ENCODE results near the gene LRP4. TPM values are rescaled to one million over a fixed set of nuclear protein-coding genes. Genes with fewer than 3 reads are reported as not detected.

Gene LRP4
- total RNA-seq, 1 experiment from 2014 or later: 0.87 TPM

- no peak overlapping the region for H3K4me3 ChIP-seq (ENCODE audit: low read length)
- ATAC-seq: peak; percentile 53
- no peaks in the 10 kb centered on the region for H3K36me3 ChIP-seq (ENCODE audit: low read depth, low read length)
- H3K9ac ChIP-seq (ENCODE audit: low read length): no peak overlapping the region
- no peak for TF ChIP-seq EZH2 (IDR thresholded peaks at IDR 0.05; ENCODE audit: low read length, unreplicated experiment)
- no peak for TF ChIP-seq CTCF (conservative IDR thresholded peaks at IDR 0.05; ENCODE audit: low read depth, low read length)
- TF ChIP-seq EZH2phosphoT487 (IDR thresholded peaks at IDR 0.05; ENCODE audit: borderline replicate concordance, low read length): no peak
- intact Hi-C loops (cut with micrococcal nuclease): no loop called here
- H3K27ac ChIP-seq (ENCODE audit: low read length): no peak overlapping the region
- H3K9me3 ChIP-seq (ENCODE audit: low read length): no peaks in the 10 kb centered on the region
- BruUV-seq (replicated peaks): no TSS peak
- no peaks in the 10 kb centered on the region for H3K9me2 ChIP-seq (replicated peaks; ENCODE audit: low read length)
- ChIA-PET POLR2A (ENCODE audit: unreplicated experiment) (no interaction called here), CTCF (no interaction called here)
- no peaks in the 10 kb centered on the region for H3K27me3 ChIP-seq (ENCODE audit: low read length)
- H2AFZ ChIP-seq (ENCODE audit: low read length): no peak overlapping the region
- H3K79me2 ChIP-seq (ENCODE audit: low read length): no peaks in the 10 kb centered on the region
- no peaks in the 10 kb centered on the region for H3F3A ChIP-seq (ENCODE audit: low read length, unreplicated experiment)
- H3K4me1 ChIP-seq (ENCODE audit: insufficient read depth, low read length): peaks cover 8% of the 10 kb centered on the region
- H4K20me1 ChIP-seq (ENCODE audit: low read length): no peaks in the 10 kb centered on the region
- DNase-seq: peak; percentile 73
- H3K4me2 ChIP-seq (ENCODE audit: low read length): peak overlapping the region; percentile 22; the same call in 1 of the 2 replicates
Observed at GRCh38 chr11:46898396-46899095, 19.8 kb downstream of the LRP4 start.

GRCh38 chr11:46896719-46897406, 21.5 kb downstream of the LRP4 start:
- CTCF ChIA-PET: no interaction called here
- Histone ChIP-seq H3K4me3 (ENCODE audit: low read length) (no peak overlapping the region), H4K20me1 (ENCODE audit: low read length) (no peaks in the 10 kb centered on the region), H3K36me3 (ENCODE audit: low read depth, low read length) (no peaks in the 10 kb centered on the region), H3K27ac (ENCODE audit: low read length) (no peak overlapping the region), H3K4me2 (ENCODE audit: low read length) (no peak overlapping the region), H3K27me3 (ENCODE audit: low read length) (no peaks in the 10 kb centered on the region), H3K79me2 (ENCODE audit: low read length) (no peaks in the 10 kb centered on the region), H3K9me2 (replicated peaks; ENCODE audit: low read length) (no peaks in the 10 kb centered on the region), H3F3A (ENCODE audit: low read length, unreplicated experiment) (no peaks in the 10 kb centered on the region), H3K9me3 (ENCODE audit: low read length) (no peaks in the 10 kb centered on the region), H3K4me1 (ENCODE audit: insufficient read depth, low read length) (peaks cover 8% of the 10 kb centered on the region), H3K9ac (ENCODE audit: low read length) (no peak overlapping the region), H2AFZ (ENCODE audit: low read length) (no peak overlapping the region)
- TF ChIP-seq EZH2phosphoT487 (IDR thresholded peaks at IDR 0.05; ENCODE audit: borderline replicate concordance, low read length) (no peak), CTCF (conservative IDR thresholded peaks at IDR 0.05; ENCODE audit: low read depth, low read length) (peak; percentile 51; the same call in 1 of the 2 replicates)
- POLR2A ChIA-PET (ENCODE audit: unreplicated experiment): no interaction called here
- intact Hi-C loops (cut with micrococcal nuclease): no loop called here
- ATAC-seq (peak; percentile 78), DNase-seq (peak; percentile 72)
- no TSS peak for BruUV-seq (replicated peaks)

- no peaks in the 10 kb centered on the region for H3K27me3 ChIP-seq (ENCODE audit: low read length)
- POLR2A ChIA-PET (ENCODE audit: unreplicated experiment): interaction anchor here (0.6 kb wide), 1 partner anchor 222 kb away, joined by 3 read pairs; no protein-coding TSS in a partner anchor
- no peak overlapping the region for H3K4me3 ChIP-seq (ENCODE audit: low read length)
- H3K36me3 ChIP-seq (ENCODE audit: low read depth, low read length): no peaks in the 10 kb centered on the region
- H3K9me3 ChIP-seq (ENCODE audit: low read length): no peaks in the 10 kb centered on the region
- no peaks in the 10 kb centered on the region for H3F3A ChIP-seq (ENCODE audit: low read length, unreplicated experiment)
- intact Hi-C loops (cut with micrococcal nuclease): no loop called here
- no peaks in the 10 kb centered on the region for H3K79me2 ChIP-seq (ENCODE audit: low read length)
- H3K4me1 ChIP-seq (ENCODE audit: insufficient read depth, low read length): peaks cover 8% of the 10 kb centered on the region
- no peak overlapping the region for H3K9ac ChIP-seq (ENCODE audit: low read length)
- H3K9me2 ChIP-seq (replicated peaks; ENCODE audit: low read length): no peaks in the 10 kb centered on the region
- no peaks in the 10 kb centered on the region for H4K20me1 ChIP-seq (ENCODE audit: low read length)
- no peak for TF ChIP-seq EZH2phosphoT487 (IDR thresholded peaks at IDR 0.05; ENCODE audit: borderline replicate concordance, low read length)
- no peak for TF ChIP-seq CTCF (conservative IDR thresholded peaks at IDR 0.05; ENCODE audit: low read depth, low read length)
- TF ChIP-seq EZH2 (IDR thresholded peaks at IDR 0.05; ENCODE audit: low read length, unreplicated experiment): no peak
- DNase-seq: no peak
- no TSS peak for BruUV-seq (replicated peaks)
- CTCF ChIA-PET: no interaction called here
- no peak for ATAC-seq
- no peak overlapping the region for H2AFZ ChIP-seq (ENCODE audit: low read length)
- no peak overlapping the region for H3K4me2 ChIP-seq (ENCODE audit: low read length)
- no peak overlapping the region for H3K27ac ChIP-seq (ENCODE audit: low read length)
Observed at GRCh38 chr11:46895821-46896220, 22.5 kb downstream of the LRP4 start.

Measured in PC-3 (cell line).